Subcutaneous abdominal adipose tissue (tissue), 5 donors: ENCODE measurements around the gene FAT3.

Experiments
- H3K27ac ChIP-seq: one replicate; pipeline ENCODE4 v1.7.0; 2013; ENCODE audit warnings: low read depth, mild to moderate bottlenecking, inconsistent platforms, low read length, moderate library complexity
- H3K27me3 ChIP-seq, 5 donors: one replicate each; pipeline ENCODE4 v1.7.0; 2013; ENCODE audit warnings: low read length in 5 of 5, inconsistent platforms in 1 of 5; ENCODE audit not compliant: control insufficient read depth in 5 of 5, insufficient read depth in 4 of 5
- H3K36me3 ChIP-seq, 5 donors: one replicate each; pipeline ENCODE4 v1.7.0; 2013; ENCODE audit warnings: low read length in 5 of 5; ENCODE audit not compliant: control insufficient read depth in 5 of 5, insufficient read depth in 5 of 5
- H3K4me1 ChIP-seq, 5 donors: one replicate each; pipeline ENCODE4 v1.7.0; 2013; ENCODE audit warnings: low read length in 5 of 5, mild to moderate bottlenecking in 3 of 5, moderate library complexity in 1 of 5; ENCODE audit not compliant: control insufficient read depth in 5 of 5, insufficient read depth in 5 of 5
- H3K4me3 ChIP-seq, 5 donors: one replicate each; pipeline ENCODE4 v1.7.0; 2013; ENCODE audit warnings: low read length in 5 of 5, low read depth in 1 of 5
- H3K9ac ChIP-seq, 5 donors: one replicate each; pipeline ENCODE4 v1.7.0; 2013; ENCODE audit warnings: low read length in 5 of 5, mild to moderate bottlenecking in 4 of 5, moderate library complexity in 3 of 5
- H3K9me3 ChIP-seq, 5 donors: one replicate each; pipeline ENCODE4 v1.7.0; 2013; ENCODE audit warnings: low read length in 5 of 5; ENCODE audit not compliant: control insufficient read depth in 5 of 5
- donor health status: healthy.
- donor health status: healthy.
- donor health status: healthy.
- donor health status: healthy.
- donor health status: healthy.

Gene FAT3

GRCh38 chr11:92253421-92253820, 28.8 kb downstream of the FAT3 start:
- Histone ChIP-seq H3K4me3 (no peak overlapping the region), H3K27me3 (no peaks in the 10 kb centered on the region), H3K27ac (no peak overlapping the region), H3K4me1 (no peaks in the 10 kb centered on the region), H3K9me3 (no peaks in the 10 kb centered on the region), H3K9ac (no peak overlapping the region), H3K36me3 (no peaks in the 10 kb centered on the region)

GRCh38 chr11:92253945-92254344, 29.3 kb downstream of the FAT3 start:
- Histone ChIP-seq H3K36me3 (no peaks in the 10 kb centered on the region), H3K4me3 (no peak overlapping the region), H3K9me3 (no peaks in the 10 kb centered on the region), H3K9ac (no peak overlapping the region), H3K4me1 (no peaks in the 10 kb centered on the region), H3K27ac (no peak overlapping the region), H3K27me3 (no peaks in the 10 kb centered on the region)

GRCh38 chr11:92257536-92257935, 32.9 kb downstream of the FAT3 start:
- H3K9me3 ChIP-seq: no peaks in the 10 kb centered on the region

GRCh38 chr11:92259861-92260260, 35.2 kb downstream of the FAT3 start:
- no peak overlapping the region for H3K9ac ChIP-seq
- H3K4me3 ChIP-seq: no peak overlapping the region
- no peaks in the 10 kb centered on the region for H3K9me3 ChIP-seq
- H3K4me1 ChIP-seq: no peaks in the 10 kb centered on the region
- no peak overlapping the region for H3K27ac ChIP-seq
- peaks cover 0 to 4% (median 0%) of the 10 kb centered on the region in 5 donors for H3K27me3 ChIP-seq
- no peaks in the 10 kb centered on the region for H3K36me3 ChIP-seq

More at GRCh38 chr11:92257536-92257935, 32.9 kb downstream of the FAT3 start:
- no peak overlapping the region for H3K27ac ChIP-seq
- no peaks in the 10 kb centered on the region for H3K36me3 ChIP-seq
- H3K4me3 ChIP-seq: no peak overlapping the region
- H3K4me1 ChIP-seq: no peaks in the 10 kb centered on the region
- no peak overlapping the region for H3K9ac ChIP-seq
- H3K27me3 ChIP-seq: no peaks in the 10 kb centered on the region

GRCh38 chr11:92264350-92264749, 39.7 kb downstream of the FAT3 start:
- no peak overlapping the region for H3K27ac ChIP-seq
- H3K4me1 ChIP-seq: no peaks in the 10 kb centered on the region
- H3K9ac ChIP-seq: no peak overlapping the region
- peaks cover 0 to 4% (median 3%) of the 10 kb centered on the region in 5 donors for H3K27me3 ChIP-seq
- H3K4me3 ChIP-seq: no peak overlapping the region
- no peaks in the 10 kb centered on the region for H3K36me3 ChIP-seq
- H3K9me3 ChIP-seq: peaks cover 0 to 3% (median 0%) of the 10 kb centered on the region in 5 donors

- H3K27ac ChIP-seq: no peak overlapping the region
Measured at GRCh38 chr11:92266806-92267205, 42.2 kb downstream of the FAT3 start.

GRCh38 chr11:92267278-92267677, 42.7 kb downstream of the FAT3 start:
- Histone ChIP-seq H3K27me3 (peaks cover 0 to 4% (median 3%) of the 10 kb centered on the region in 5 donors), H3K27ac (no peak overlapping the region), H3K4me1 (no peaks in the 10 kb centered on the region), H3K9me3 (peaks cover 0 to 3% (median 0%) of the 10 kb centered on the region in 5 donors), H3K4me3 (no peak overlapping the region), H3K36me3 (no peaks in the 10 kb centered on the region), H3K9ac (no peak overlapping the region)

More at GRCh38 chr11:92266806-92267205, 42.2 kb downstream of the FAT3 start:
- H3K36me3 ChIP-seq: no peaks in the 10 kb centered on the region
- no peaks in the 10 kb centered on the region for H3K4me1 ChIP-seq
- peaks cover 0 to 4% (median 3%) of the 10 kb centered on the region in 5 donors for H3K27me3 ChIP-seq
- no peak overlapping the region for H3K9ac ChIP-seq
- H3K4me3 ChIP-seq: no peak overlapping the region
- H3K9me3 ChIP-seq: peaks cover 0 to 3% (median 0%) of the 10 kb centered on the region in 5 donors

GRCh38 chr11:92267968-92268367, 43.4 kb downstream of the FAT3 start:
- peaks cover 0 to 3% (median 0%) of the 10 kb centered on the region in 5 donors for H3K9me3 ChIP-seq
- peaks cover 0 to 4% (median 3%) of the 10 kb centered on the region in 5 donors for H3K27me3 ChIP-seq
- no peaks in the 10 kb centered on the region for H3K36me3 ChIP-seq
- H3K27ac ChIP-seq: no peak overlapping the region
- H3K9ac ChIP-seq: no peak overlapping the region
- H3K4me3 ChIP-seq: no peak overlapping the region
- no peaks in the 10 kb centered on the region for H3K4me1 ChIP-seq

- Histone ChIP-seq H3K27ac (no peak overlapping the region), H3K9ac (no peak overlapping the region), H3K4me3 (no peak overlapping the region), H3K27me3 (peaks cover 0 to 4% (median 3%) of the 10 kb centered on the region in 5 donors), H3K4me1 (no peaks in the 10 kb centered on the region), H3K9me3 (peaks cover 0 to 3% (median 0%) of the 10 kb centered on the region in 5 donors), H3K36me3 (no peaks in the 10 kb centered on the region)
Measured at GRCh38 chr11:92268546-92268945, 43.9 kb downstream of the FAT3 start.

- Histone ChIP-seq H3K27me3 (peaks cover 0 to 4% (median 3%) of the 10 kb centered on the region in 5 donors), H3K27ac (no peak overlapping the region)
Measured at GRCh38 chr11:92269021-92269420, 44.4 kb downstream of the FAT3 start.

More at GRCh38 chr11:92269021-92269420, 44.4 kb downstream of the FAT3 start:
- H3K9ac ChIP-seq: no peak overlapping the region
- no peaks in the 10 kb centered on the region for H3K4me1 ChIP-seq
- peaks cover 0 to 3% (median 0%) of the 10 kb centered on the region in 5 donors for H3K9me3 ChIP-seq
- H3K4me3 ChIP-seq: no peak overlapping the region
- no peaks in the 10 kb centered on the region for H3K36me3 ChIP-seq
